Activated CD4-positive, alpha-beta T cell treated with anti-CD3 and anti-CD28 coated beads, Interleukin-2, Interleukin-6, amounts not matched to agents 100 ng/mL and 50 ng/mL, durations not matched to agents 16 hours and 8 hours (primary cell): ENCODE measurements around the gene IHH.

Experiments used
- DNase-seq: peaks from one replicate; pipeline ENCODE4 v3.0.0-alpha.2; 2020

IHH gene

DNA sequence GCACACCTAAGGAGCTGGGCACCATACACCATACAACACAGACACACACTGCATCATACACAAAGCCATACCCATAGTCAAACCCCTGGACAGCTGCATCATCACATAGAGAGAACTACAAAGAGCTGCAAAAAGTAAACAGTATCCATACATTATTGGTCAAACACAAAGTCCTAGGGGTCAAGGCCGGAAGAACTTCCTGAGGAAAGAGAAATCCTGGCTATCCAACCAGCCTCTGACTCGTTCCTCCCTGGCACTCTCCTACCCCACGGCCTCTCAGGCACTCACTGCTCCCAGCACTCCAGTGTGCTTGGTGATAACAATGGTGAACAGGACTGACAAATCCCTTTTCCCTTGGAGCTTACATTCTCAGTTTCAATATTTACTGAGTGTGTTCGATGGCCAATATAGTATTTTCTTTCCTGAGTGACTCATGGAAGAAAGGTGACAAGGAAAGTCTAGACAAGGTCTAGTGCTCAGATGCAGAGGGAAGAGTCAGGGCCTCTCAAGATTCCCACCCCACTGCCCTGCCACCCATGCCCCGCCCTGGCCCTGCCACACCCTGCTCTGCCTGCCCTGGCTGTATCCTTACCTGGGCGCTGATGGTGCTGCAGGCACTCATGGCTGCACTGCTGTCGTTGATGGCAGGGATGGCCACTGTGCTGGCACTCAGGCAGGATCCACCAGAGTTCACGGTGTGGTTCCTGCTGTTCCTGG lies 22.8 kb downstream of the IHH start:
- DNase-seq: no peak

DNA sequence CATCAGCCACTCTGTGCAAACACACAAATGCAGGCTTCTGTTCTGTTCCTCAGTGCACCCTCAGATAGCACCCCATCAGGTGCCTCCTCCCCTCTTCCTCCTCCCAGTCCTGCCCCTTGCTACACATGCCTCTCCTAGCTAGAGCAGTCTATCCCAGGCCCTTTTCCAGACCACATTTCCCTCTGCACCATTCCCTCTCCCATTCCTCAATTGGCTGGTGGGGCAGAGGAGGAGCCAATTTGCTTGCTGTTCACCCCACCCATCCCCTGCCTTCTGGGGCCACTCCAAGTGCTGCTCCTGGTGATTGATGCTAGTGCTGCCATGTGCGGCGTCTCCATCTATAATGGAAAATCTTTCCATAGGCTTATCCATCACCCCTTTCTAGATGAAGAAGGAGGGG lies 24.8 kb downstream of the IHH start:
- DNase-seq: no peak

DNA sequence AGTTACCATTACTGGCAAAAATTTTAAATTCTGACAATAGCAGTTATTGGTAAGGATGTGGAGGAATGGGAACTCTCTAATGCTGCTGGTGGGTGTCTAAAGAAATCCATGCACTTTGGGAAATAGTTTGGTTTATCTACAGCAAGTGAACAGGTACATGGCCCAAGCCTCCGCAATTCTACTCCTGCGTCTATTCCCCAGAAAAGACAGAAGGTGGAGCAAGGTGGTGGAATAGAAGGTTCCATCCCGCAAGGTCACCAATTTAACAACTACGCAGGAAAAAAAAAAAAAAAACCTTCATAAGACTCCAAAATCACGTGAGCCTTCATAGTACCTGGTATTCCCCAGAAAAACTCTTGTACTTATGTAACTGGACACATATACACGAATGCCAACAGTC lies 25.9 kb downstream of the IHH start:
- DNase-seq: no peak

DNA sequence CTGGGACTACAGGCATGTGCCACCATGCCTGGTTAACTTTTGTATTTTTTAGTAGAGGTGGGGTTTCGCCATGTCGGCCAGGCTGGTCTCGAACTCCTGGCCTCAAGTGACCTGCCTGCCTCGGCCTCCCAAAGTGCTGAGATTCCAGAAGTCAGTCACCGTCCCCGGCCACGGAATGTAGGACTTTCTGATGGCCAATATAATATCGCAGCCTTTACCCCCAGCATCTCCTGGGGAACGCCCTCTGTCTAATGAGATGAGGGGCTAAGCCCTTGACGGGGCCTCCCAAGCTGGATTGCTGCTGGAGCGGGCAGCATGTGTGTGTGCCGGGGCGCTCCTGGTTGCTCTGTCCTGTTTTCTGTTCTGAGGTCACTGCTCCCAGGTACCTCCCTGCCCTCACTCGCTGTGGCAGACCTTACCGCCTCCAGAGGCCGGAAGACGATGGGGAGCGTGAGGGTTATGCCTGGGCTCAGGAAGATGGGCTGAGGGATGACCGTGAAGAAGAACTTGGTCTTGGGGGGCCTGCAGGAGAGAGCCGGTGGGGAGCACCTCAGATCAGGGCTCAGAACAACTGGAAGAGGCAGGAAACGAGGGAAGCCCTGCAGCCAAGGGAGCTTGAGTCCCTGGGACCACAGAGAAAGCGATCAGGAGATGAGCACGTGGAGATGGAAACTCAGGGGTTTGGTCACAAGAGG lies 28.5 kb downstream of the IHH start:
- no peak for DNase-seq

DNA sequence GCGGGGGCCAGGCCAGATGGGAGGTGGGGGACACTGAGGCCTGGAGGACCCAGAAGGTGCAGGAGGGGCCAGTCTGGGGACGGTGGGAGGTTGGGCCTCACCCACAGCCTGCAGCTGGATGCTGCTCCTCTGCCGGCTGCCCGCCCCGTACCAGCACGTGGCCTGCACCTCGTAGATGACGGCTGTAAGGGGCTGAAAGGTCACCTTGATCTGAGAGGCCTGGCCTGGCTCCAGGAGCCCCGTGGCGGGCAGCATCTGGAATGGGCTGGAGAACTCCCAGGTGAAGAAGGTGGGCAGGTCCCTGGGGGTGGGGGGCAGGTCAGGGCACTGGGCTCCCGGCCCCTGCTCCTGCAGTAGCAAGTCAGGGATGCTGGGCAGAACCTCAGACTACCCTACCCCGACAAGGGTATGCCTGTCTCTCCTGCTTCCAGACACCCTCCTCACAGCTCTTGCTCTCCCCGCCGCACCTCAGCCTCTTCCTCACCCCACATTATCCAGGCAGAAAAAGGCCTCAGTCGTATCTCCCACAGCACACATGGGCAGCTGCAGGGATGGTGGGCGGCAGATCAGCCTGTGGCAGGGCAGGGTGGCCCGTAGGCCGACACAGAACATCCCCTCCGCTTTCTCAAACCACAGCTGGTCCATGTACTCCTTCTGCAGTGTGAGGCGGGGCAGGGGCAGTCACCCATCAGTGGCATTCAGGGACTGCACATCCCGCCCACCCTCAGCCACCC lies 29.5 kb downstream of the IHH start:
- no peak for DNase-seq

DNA sequence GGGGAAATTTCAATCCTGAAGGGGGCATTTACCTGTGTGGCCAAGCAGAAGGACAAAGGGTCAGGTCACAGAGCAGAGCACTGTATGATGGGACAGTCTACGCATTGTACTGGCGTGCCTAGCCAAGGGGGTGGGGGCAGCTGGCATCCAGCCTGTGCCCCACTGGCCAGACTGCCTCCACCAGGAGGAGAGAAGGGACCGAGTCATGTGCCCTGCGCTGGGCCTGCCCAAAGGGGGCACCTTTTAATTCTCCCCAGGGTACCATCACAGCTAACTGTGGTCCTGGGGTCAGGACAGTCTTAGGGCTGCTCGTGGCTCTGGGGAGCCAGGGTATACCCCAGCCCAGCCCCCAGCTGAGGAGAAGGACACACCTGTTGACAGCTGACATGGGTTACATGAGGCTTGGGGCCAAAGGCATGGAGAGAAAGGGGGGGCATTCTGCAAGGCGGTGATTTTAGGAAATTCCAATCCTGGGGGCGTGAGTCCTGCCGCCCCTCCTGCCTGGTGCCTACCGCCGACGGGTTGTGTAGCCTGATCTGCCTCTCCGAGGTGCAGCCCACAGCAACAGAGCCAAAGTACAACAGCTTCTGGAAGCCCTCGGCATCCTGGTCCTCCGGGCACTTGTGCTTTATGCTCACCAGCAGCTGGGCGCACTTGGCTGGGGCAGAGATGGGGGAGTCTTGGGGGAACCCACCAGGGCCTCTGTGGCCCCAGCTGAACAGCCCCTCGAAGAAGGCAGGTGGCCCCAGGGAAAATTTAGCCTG lies 30.4 kb downstream of the IHH start:
- DNase-seq: no peak

DNA sequence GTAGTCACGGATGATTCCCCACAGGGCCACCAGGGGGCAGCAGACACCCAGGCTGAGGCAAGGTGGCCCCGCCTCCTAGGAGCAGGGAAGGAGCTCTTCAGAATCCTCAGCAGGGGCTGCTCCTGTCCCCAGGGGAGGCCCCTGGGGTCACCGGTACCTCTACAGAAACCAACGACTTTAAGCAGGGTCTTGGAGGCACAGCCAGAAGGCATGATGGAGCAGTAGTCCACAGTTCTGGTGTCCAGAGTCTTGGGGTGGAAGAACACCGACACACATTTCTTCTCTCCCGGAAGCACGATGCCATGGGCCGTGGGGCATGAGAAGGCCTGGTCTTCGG lies 30.9 kb downstream of the IHH start:
- DNase-seq: peak; percentile 83

DNA sequence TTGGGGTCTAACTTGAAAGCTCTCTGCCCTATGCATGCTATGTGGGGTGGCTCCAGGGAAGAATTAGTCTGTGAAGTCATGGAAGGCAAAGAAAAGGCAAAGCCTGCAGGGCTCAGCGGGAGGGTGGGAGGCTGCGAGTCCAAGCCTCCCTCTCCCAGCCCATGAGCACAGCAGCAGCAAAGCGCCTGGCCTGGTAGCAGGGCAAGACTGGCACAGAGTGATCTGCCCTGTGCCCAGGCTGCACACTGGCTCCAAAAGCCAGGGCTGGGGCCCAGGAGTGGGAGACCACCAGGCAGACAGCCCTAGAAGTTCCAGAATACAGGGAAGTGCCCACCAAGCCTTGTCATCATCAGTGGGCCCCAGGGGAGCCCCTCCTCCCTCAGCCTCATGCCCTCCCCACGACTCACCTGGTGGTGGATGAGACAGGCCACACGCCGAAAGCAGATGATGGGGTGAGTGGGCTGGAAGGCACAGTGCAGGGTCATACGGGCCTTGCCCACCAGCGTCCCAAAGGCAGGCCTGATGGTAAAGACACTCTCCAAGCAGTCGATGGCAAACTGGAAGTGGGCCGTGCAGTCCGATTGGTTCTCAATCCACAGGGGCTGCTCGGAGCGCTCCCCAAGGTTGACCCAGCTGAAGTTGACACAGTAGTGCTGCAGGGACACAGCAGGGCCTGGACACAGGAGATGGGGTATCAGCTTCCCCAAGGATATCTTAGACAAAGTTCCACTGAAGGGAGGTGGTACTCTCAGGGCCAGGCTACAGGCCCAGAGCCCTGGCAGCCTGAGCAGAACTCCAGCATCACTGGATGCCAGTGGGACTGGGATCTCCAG lies 31.5 kb downstream of the IHH start:
- no peak for DNase-seq

DNA sequence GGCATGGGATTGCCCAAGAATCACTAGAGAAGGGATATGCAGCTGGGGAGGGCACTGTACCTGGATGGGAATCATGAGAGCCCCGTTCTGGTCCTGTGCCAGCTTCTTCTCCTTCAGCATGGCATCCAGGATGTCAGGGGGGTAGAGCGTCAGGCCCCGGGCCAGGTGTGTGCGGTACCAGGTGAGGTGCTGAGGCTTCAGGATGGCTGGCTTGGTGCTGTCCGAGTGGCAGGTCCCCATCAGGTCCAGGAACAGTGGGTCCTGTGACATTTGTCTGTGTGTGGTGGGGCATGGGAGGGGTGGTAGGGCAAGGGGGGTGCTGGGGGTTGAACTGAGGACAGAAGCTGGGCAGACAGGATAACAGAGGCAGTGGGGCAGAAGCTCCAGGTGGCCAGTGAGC lies 32.6 kb downstream of the IHH start:
- DNase-seq: no peak

DNA sequence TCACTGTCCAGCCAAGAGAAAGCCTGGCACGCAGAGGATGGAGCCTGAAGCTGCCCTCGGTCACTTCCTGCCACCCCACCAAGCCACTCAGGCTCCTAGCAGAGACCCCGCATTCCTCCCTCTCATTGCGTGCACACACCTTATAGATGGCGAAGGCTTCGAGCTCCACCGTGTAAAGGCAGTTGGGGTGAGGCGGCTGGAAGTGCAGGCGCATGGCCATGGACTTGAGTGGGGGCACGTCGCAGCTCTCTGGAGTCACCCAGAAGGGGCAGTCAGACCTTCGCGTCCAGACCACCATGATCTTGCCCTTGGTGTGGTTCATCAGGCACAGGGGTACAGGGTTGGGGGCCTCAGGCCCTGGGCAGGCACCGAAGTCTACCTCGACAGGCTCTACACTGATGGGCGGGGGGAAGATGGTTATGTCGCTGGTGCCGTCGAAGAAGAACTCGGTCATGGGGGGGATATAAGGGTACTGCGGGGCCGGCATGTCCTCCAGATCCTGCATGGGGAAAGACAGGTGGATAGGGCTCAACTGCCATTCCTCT lies 33.1 kb downstream of the IHH start:
- DNase-seq: no peak

DNA sequence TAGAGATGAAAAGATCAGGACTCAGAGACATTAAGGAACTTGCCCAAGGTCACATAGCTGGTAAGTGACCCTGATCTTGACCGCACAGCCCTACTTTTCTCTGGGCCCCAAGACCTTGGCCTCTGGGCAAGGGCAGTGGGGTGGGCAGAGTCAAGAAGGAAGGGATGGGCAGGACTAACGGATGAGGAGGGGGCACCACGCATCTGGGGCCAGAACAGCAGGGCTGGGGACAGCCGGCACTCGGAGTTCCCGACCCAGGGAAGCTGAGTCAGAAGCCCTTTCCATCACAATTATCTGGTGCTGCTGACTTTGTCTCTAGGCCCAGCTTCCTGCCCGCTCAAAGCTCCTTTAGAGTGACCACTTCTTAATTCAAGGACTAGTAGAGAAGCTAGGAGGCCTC lies 33.8 kb downstream of the IHH start:
- DNase-seq: no peak

DNA sequence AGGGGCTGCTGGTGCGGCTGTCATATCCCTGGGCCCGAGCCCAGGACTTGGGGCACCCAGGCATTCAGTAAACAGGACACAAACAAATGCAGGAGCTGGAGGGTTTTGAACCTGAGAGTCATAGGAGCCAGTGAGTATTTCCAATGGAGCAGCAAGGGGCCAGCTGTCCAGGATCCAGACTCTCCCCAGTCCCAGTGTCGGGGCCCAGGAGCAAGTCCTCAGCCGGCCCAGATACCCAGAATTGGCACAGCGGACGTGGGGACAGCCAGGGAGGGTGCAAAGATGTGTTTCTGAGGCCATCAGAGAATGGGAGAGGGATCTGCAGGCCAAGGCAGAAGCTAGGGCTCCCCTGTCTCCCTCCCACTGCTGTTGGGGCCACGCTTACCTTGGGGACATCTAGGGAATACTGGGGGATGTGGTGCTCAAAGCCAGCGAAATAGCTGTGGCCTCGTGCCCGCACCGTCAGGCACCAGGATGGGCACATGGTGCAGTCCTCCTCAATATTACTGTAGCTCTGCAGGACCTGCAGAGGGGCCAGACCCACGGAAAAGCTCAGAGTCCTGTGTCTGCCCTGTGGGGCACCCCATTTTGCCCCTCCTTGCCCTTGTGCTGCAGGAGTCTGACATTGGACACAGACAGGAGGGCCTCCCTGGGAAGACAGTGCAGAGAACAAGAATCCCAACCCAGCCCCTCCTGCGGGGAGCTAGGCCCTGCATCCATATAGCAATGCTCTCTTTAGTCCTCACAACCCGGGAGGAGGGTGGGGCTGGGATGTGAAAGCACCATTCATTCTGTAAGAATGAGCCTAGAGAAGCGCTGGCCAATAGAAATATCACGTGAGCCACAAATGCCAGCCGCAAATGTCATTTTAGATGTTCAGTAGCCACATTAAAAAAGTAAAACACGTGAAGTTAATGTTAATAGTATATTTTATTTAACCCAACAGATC lies 34.8 kb downstream of the IHH start:
- no peak for DNase-seq

DNA sequence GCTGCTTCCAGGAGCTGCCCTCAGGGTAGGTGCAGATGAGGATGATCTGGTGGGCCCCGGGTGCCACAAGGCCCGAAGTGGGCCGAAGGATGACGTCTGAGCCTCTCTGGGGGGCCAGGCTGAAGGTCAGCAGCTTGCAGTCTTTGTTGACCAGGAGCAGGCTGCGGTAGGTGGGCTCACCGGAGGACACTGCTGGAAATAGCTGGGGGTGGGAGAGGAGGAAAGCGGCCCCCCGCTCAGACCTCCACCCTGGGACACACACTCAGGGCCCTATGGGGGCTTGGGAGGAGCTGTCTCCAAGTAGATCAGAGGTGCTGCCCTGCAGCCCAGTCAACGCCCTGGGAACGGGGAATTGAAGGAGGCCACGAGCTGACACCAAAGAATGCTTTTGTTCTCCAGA lies 36.7 kb downstream of the IHH start:
- DNase-seq: no peak

DNA sequence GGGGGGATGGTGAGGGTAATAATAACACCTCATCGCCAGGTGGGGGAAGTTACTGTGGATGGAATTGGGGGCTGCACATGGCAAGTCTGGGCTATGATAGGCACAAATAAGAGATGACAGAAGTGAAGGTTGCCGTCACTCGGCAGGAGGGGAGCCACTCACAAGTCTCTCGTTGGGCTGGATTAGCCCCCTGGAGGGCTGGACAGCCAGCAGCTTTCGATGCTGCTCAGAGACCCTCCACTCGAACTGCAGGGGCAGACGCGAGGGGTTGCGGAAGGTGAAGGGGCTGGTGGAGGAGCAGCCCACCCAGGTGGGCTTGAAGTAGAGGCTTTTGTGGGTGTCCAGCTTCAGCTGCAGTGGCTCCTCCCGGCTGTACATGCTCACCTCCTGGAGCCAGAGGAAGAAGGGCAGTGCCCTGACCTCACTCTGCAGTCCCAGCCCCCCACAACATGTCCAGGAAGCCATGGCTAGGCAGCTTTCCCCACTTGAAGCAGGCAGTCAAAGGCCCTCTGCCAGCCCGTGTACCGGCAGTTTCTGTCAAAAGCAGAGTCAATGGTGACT lies 37.6 kb downstream of the IHH start:
- DNase-seq: no peak

DNA sequence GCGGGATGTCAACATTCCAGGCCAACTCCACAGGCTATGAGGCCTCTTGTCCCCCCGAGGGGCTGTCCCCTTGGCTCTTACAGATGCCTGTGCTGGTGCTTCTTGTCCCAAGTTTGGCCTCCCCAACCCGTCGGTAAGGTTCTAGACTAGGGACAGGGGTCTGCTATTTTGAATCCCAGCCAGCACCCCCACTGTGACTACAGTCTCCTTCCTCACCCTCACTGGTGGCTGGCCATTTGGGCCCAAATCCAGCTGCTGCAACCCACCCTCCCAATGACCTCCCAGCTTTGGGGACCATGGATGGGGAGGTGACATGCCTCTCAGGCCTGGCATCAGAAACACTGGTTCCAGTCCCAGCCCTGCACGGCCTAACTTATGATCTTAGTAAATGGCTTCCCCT lies 38.1 kb downstream of the IHH start:
- DNase-seq: no peak

DNA sequence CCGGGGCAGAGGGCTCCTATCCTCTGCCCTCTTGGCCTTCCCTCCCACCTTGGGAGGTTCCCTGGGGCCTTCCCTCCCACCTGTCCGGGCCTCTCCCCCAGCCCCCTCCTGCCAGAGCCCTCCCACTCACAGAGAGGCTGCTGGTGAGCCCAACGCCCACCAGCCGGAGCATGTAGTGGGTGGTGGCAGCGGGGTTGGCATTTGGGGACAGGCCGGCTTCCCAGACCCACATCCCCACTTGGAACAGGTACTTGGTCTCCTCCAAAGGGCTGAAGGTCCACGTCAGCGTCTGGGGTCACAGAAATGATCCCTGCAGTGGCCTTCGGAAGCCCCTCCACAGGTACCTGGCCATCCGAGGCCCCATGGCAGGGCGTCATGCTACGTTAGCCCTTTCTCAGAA lies 38.7 kb downstream of the IHH start:
- DNase-seq: no peak

DNA sequence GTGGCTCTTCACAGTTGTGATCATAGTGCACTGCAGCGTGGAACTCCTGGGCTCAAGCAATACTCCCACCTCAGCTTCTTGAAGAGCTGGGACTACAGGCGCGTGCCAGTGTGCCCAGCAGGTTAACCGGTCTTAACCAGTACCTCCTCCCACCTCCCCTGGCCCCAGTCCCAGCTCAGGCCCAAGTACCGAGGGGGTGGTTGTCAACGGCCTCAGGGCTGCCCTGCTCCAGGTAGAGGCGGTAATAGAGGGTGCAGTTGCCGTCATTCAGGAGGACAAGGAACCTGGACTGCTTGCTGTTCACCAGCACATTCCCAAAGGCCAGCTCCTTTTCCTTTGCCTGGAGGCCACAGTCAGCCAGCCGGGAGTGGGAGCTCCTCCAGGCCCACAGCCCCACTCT lies 39.1 kb downstream of the IHH start:
- DNase-seq: no peak

DNA sequence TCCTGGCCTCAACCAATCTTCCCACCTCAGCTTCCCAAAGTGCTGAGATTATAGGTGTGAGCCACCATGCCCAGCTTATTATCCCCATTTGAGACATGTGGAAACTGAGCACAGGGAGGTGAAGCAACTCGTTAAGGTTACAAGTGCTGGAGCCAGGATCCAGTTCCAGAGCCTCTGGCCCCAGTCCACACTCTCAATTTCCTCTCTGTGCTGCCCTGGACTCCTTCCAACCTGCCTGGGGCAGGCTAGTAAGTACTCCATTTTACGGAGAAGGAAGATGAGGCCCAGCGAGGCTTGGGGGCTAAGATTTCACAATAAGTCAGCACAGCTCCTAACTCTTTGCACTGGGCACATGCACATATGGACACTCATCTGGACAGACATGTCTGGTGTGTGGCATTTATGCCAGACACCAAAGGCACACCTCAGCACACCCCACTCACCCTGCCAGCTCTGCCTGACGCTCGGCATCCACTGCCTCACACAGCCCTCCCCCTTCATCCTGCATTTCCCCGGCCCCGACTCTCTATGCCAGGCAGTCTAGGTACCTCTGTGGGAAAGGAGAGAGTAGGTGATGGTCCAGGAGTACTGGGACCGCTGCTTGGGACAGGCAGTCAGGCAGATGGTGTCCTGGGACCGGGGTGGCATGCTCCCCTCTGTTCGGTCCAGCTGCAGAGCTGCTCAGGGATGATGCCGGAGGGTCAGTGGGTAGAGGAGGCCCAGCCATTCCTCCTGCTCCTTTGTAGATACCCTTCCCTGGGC lies 39.9 kb downstream of the IHH start:
- DNase-seq: no peak

DNA sequence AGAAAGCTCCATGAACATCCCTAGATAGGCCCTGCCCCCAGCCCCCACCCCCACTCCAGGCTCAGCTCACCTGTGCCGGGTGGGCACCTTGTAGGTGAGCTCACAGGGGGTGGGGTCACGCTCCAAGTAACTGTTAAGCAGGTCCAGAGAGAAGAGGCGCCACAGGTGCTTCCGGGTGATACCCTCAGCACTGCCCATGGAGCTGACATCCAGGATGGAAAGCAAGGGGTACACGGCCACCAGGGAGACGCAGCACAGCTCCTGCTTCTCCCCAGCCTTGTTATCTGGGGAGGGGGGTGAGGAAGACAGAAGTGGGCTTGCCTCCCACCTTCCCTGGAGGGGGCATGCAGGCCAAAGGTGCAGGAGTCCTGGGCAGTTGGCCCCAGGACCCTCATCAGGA lies 41.3 kb downstream of the IHH start:
- DNase-seq: no peak

DNA sequence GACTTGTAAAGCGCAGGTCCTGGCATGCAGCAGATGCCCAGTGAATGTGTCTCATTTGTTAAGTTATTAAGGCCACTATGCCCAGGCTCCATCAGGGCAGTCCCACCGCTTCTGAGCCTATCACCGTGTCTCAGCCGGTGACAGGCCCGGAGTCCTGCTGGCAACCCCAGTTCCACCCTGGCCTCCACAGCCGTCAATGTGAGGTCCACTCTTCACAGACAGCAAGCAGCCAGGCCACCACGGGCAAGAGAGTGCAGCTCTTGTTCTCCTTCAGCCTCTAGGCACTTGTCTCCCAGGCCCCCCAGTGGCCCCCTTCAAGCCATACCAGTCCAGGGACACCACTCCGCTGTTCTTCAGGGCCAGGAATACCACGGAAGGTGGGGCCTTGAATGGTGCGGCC lies 42.0 kb downstream of the IHH start:
- no peak for DNase-seq
